Measurements from ENCODE around the gene PTPRJ. TPM values are rescaled to one million over a fixed set of nuclear protein-coding genes. Genes with fewer than 3 reads are reported as not detected.

The PTPRJ gene
- total and polyA plus RNA-seq, 5 experiments from 2014 or later: 4.3 to 23.7 (median 10.2) TPM

DNA sequence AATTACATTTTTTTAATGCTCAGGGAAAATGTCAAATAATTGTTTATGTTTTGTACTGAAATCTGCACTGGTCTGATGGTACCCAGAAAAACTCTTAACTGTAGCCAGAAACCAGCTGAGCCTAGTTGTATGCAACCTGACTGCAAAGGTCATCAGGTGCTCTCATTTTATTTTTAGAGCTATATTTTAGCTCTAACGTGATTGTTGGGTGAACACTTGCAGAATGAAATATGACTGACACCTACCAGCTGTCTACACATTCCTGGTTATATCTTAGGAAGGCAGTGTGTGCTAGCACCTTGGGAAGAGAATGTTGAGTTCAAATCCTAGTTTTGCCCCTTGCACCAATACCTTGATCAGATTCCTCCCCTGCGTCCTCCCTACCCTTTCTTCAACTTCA lies 23.6 kb downstream of the PTPRJ start:
- Mint-ChIP-seq H3K4me1 (peaks cover 31 to 94% (median 78%) of the 10 kb centered on the region in 4 donors), H3K9me3 (no peaks in the 10 kb centered on the region), H3K4me3 (peak overlapping the region in 9 of 10 donors; percentile 54 to 81 (median 70)), H3K27ac (peak overlapping the region; percentile 89 to 99 (median 92)), H3K36me3 (no peaks in the 10 kb centered on the region), H3K27me3 (no peaks in the 10 kb centered on the region)
- no peak for DNase-seq
- POLR2A ChIA-PET: interaction anchor here (0.7 to 4.6 kb wide), 5 partner anchors 9 to 59 kb away, joined by 3 to 44 read pairs (median 12); no protein-coding TSS in a partner anchor
- no peak for ATAC-seq

DNA sequence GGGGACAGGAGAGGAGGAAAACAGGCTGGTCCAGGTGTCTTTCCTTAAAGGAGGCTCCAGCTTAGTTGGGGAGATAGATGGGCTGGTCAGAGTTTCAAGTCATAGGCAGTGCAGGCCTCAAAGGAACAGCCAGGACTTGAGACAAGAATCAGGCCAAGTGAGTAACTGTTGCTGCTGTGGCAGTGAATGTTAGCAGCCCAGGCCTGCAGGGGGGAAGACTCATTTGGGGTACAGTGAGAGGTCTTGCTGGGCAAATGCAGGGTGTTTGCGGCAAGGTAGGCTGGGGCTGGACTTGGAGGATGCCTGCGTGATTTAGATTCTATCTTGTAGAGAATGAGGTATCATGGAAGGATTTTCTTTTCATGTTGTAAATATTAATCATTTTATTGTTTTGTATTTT lies 24.1 kb downstream of the PTPRJ start:
- POLR2A ChIA-PET: interaction anchor here (0.7 to 3.9 kb wide), 5 partner anchors 8 to 58 kb away, joined by 3 to 38 read pairs (median 4); no protein-coding TSS in a partner anchor
- Mint-ChIP-seq H3K4me3 (peak overlapping the region; percentile 27 to 81 (median 68)), H3K4me1 (peaks cover 31 to 94% (median 75%) of the 10 kb centered on the region in 4 donors), H3K27me3 (no peaks in the 10 kb centered on the region), H3K9me3 (no peaks in the 10 kb centered on the region), H3K27ac (peak overlapping the region; percentile 89 to 99 (median 92)), H3K36me3 (no peaks in the 10 kb centered on the region)
- DNase-seq: no peak
- no peak for ATAC-seq

DNA sequence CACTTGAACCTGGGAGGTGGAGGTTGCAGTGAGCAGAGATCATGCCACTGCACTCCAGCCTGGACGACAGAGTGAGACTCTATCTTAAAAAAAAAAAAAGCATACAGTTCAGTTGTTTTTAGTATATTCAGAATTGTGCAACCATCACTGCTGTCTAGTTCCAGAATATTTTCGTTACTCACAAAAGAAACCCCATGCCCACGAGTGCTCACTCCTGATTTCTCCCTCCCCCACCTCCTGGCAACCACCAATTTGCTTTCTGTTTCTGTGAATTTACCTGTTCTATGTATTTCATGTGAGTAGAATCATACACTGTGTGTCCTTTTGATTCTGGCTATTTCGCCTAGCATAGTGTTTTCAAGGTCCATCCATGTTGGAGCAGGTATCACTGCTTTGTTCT lies 24.8 kb downstream of the PTPRJ start:
- H3K36me3 Mint-ChIP-seq: no peaks in the 10 kb centered on the region
- H3K4me1 Mint-ChIP-seq: peaks cover 30 to 92% (median 71%) of the 10 kb centered on the region in 4 donors
- peak in 1 of 10 donors; percentile 36 for DNase-seq
- peak overlapping the region; percentile 88 to 99 (median 90) for H3K27ac Mint-ChIP-seq
- H3K27me3 Mint-ChIP-seq: no peaks in the 10 kb centered on the region
- ATAC-seq: no peak
- POLR2A ChIA-PET: interaction anchor here (1.5 to 3.7 kb wide), 3 partner anchors 11 to 51 kb away, joined by 4 to 22 read pairs (median 4); partner anchors contain the start of gene PTPRJ
- no peaks in the 10 kb centered on the region for H3K9me3 Mint-ChIP-seq
- H3K4me3 Mint-ChIP-seq: peak overlapping the region; percentile 30 to 81 (median 74)

DNA sequence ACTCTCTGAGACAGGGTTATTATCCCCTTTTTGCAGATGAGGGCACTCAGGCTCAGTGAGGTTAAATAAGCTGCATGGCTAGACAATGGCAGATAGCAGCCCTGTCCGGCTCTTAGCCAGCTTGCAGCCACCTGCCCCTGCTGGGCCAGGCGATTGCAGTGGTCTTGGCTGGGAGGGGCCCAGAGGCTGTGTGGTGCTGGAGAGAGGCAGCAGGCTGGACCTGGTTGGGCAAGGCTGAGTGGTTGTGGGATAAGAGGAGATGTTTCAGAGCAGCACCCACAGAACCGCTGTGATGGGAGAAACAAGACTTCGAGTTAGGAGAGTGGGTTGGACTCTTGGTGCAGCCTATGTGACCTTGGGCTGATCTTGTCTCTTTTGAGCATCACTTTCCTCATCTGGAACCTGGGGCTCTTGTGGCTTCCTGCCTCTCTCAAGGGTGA lies 25.5 kb downstream of the PTPRJ start:
- POLR2A ChIA-PET: interaction anchor here (0.7 to 3.7 kb wide), 4 partner anchors 11 to 50 kb away, joined by 3 to 22 read pairs (median 4); partner anchors contain the start of gene PTPRJ
- DNase-seq: no peak
- Mint-ChIP-seq H3K36me3 (no peaks in the 10 kb centered on the region), H3K4me1 (peaks cover 28 to 88% (median 65%) of the 10 kb centered on the region in 4 donors), H3K27ac (peak overlapping the region; percentile 88 to 99 (median 90)), H3K27me3 (no peaks in the 10 kb centered on the region), H3K4me3 (peak overlapping the region; percentile 30 to 81 (median 74)), H3K9me3 (no peaks in the 10 kb centered on the region)
- no peak for ATAC-seq

DNA sequence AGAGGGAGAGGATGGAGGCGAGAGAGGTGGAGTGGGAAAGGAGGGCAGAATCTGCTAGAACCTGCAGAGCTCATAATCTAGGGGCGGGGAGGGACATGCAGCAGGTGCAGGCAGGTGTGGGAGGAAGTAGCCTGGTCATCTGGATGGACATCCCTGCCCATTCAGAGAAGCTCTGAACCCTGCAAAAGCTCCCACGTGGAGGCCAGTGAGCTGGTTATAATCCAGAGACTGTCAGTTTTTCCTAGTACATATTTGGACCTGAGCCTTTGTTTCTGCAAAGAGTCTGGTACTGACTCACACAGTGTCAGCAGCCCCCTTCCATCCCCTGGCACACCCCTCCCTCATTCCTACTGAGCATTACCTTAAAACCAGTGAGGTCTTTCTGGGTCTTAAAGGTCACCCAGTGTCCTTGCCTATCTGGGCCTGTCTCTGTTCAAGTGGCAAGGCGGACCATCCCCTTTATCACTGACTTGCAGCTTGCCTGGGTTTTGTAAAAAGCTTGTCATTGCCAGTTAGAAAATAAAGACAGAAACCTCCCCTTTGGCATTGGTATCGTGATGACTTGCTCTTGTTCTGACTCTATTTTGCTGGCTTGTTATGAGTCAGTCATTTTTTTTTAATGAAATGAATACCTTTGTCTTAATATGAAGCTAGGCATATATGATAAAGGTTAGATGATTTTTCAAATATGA lies 26.1 kb downstream of the PTPRJ start:
- no peak for ATAC-seq
- Mint-ChIP-seq H3K9me3 (no peaks in the 10 kb centered on the region), H3K36me3 (no peaks in the 10 kb centered on the region), H3K4me3 (peak overlapping the region; percentile 30 to 81 (median 68)), H3K27ac (peak overlapping the region; percentile 88 to 99 (median 90)), H3K27me3 (no peaks in the 10 kb centered on the region), H3K4me1 (peaks cover 27 to 88% (median 63%) of the 10 kb centered on the region in 4 donors)
- POLR2A ChIA-PET: interaction anchor here (0.7 to 3.7 kb wide), 4 partner anchors 10 to 37 kb away, joined by 3 to 22 read pairs (median 5); partner anchors contain the start of gene PTPRJ
- DNase-seq: no peak

DNA sequence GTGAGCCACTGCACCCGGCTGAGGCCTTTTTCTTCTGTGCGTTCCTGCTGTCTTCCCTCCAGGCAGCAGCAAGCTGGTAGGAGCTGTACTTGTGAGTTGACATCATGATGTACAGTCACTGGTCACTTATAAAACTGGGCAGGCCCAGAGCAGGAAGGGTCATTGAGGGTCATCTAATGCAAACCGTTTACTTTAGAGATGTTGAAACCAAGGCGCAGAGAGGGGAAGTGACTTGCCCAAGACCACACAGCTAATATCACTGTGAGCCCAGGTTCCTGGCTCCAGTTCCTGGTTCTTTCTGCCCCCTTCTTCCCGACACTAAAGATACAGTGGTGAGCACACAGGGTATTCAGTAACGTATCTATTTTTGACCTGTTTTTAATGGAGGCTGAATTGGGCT lies 27.3 kb downstream of the PTPRJ start:
- H3K36me3 Mint-ChIP-seq: no peaks in the 10 kb centered on the region
- DNase-seq (no peak), ATAC-seq (no peak)
- peak overlapping the region in 9 of 10 donors; percentile 8 to 99 (median 75) for H3K27ac Mint-ChIP-seq
- peaks cover 34 to 88% (median 64%) of the 10 kb centered on the region in 4 donors for H3K4me1 Mint-ChIP-seq
- no peaks in the 10 kb centered on the region for H3K9me3 Mint-ChIP-seq
- no peaks in the 10 kb centered on the region for H3K27me3 Mint-ChIP-seq
- peak overlapping the region in 1 of 10 donors; percentile 22 for H3K4me3 Mint-ChIP-seq
- POLR2A ChIA-PET: interaction anchor here (1.8 to 3.7 kb wide), 2 partner anchors 9 to 36 kb away, joined by 6 to 22 read pairs; no protein-coding TSS in a partner anchor

DNA sequence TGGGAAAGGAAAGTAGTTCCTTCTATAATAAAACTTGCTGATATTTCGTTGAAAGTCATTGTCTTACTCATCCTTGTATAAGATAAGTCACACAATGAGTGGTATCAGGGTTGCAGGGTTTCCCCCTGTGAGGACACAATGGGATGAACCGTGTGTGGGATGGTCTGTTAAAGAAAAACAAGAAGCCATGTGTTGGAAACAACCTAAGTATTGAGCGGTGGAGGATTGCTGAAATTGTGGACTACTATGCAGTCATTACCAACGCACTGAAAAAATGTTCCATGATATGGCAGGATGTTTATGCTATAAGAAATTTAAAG lies 28.6 kb downstream of the PTPRJ start:
- DNase-seq: no peak
- POLR2A ChIA-PET: interaction anchor here (3.7 kb wide), 1 partner anchor 8 kb away, joined by 22 read pairs; no protein-coding TSS in a partner anchor
- Mint-ChIP-seq H3K27me3 (no peaks in the 10 kb centered on the region), H3K36me3 (no peaks in the 10 kb centered on the region), H3K9me3 (no peaks in the 10 kb centered on the region), H3K4me1 (peaks cover 44 to 90% (median 70%) of the 10 kb centered on the region in 4 donors), H3K27ac (peak overlapping the region in 8 of 10 donors; percentile 6 to 85 (median 54)), H3K4me3 (peak overlapping the region in 1 of 10 donors; percentile 15)
- no peak for ATAC-seq

DNA sequence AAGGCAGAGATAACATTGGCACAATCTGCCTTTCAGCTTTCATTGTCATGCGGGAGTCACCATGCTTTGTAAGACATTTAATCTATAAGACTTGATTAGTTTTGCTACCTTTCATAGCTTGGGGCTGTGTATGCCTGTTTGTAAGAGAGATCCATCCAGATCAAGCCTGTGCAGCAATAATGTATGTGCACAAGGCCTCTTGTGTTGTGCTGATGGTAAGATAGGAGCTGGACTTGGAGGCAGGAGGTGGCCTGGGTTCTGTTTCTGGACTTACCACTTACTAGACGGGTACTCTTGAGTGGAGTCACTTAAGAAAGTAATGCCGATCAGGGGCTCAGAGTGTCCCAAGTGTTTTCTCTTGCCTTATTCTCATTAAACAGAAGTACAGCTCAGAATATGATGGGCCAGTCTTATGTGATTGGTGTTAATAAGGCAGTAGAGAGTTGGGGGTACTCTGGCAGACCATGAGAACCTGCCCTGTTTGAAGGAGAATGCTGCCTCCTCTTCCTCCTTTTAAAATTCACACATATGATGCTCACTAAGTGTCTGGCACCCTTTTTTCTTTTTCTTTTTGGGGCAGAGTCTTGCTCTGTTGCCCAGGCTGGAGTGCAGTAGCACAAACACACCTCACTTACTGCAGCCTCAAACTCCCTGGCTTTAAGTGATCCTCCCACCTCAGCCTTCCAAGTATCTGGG lies 30.9 kb downstream of the PTPRJ start:
- POLR2A ChIA-PET: interaction anchor here (1.3 to 3.7 kb wide), 4 partner anchors 8 to 44 kb away, joined by 3 to 38 read pairs (median 8); no protein-coding TSS in a partner anchor

DNA sequence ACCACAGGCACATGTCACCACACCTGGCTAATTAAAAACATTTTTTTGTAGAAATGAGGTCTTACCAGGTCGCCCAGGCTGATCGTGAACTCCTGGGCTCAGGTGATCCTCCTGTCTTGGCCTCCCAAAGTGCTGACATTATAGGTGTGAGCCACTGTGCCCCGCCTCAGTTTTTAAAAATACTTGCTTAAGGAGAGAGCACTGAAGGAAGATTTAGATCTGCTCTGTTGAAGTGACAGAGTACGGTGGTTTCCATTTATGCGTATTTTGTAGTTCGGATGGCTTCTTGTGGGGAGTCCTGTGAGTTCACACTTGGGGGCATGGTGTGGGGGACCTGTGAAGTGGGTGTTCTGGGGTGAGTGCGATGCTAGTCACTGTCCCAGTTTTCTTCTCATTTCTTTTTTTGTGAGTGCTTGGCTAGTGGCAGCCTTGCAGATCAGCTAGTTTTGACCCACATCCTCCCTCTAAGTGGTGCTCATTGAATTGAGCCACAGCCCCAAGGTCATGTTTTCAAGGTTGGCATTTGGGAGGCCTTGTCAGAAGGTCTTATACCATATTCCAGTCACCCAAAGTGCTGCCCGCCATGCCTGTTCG lies 31.5 kb downstream of the PTPRJ start:
- Mint-ChIP-seq H3K9me3 (no peaks in the 10 kb centered on the region), H3K27ac (peak overlapping the region; percentile 80 to 96 (median 92)), H3K4me3 (peak overlapping the region in 7 of 10 donors; percentile 48 to 82 (median 69)), H3K36me3 (no peaks in the 10 kb centered on the region), H3K27me3 (no peaks in the 10 kb centered on the region), H3K4me1 (peaks cover 29 to 86% (median 58%) of the 10 kb centered on the region in 4 donors)
- DNase-seq (peak in 5 of 10 donors; percentile 10 to 62 (median 36)), ATAC-seq (peak; percentile 67 to 79)
- POLR2A ChIA-PET: interaction anchor here (1.3 to 3.7 kb wide), 4 partner anchors 9 to 43 kb away, joined by 3 to 38 read pairs (median 8); no protein-coding TSS in a partner anchor

More for the DNA sequence above, 30.9 kb downstream of the PTPRJ start:
- peaks cover 31 to 86% (median 60%) of the 10 kb centered on the region in 4 donors for H3K4me1 Mint-ChIP-seq
- peak overlapping the region; percentile 80 to 96 (median 92) for H3K27ac Mint-ChIP-seq
- H3K4me3 Mint-ChIP-seq: peak overlapping the region in 5 of 10 donors; percentile 48 to 82 (median 72)
- no peaks in the 10 kb centered on the region for H3K36me3 Mint-ChIP-seq
- H3K27me3 Mint-ChIP-seq: no peaks in the 10 kb centered on the region
- ATAC-seq: peak in 1 of 2 donors; percentile 5
- no peak for DNase-seq
- no peaks in the 10 kb centered on the region for H3K9me3 Mint-ChIP-seq

DNA sequence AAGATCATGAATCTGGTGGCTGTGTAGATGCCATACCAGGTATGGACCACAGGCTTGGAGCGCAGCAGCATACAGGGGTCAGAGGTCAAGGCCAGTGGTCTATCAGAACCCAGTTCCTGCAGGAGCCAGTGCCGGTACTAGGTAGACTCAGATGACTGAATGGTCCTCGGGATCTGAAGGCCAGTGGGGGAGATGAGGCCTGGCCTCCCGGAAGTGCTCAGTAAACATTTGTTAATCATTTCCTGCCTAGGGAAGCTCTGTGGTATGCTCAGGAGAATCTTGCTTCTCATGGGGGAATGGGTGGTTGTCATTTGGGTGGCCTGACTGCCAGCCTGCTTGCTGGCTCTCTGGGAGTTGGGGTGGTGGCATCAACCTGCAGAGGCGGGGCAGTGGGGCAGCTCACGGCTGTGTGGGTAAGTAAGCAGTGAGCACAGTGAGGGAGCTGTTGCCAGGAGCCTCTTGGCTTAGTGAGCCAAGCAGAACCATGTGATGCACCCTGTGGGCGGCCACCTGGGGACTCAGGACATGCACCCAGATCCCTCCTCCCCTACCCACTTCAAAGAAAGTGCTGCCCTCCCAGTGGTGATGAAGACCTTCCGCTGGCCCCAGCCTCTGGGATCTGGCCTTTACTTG lies 33.0 kb downstream of the PTPRJ start:
- Mint-ChIP-seq H3K27me3 (no peaks in the 10 kb centered on the region), H3K36me3 (no peaks in the 10 kb centered on the region), H3K4me3 (peak overlapping the region; percentile 34 to 82 (median 62)), H3K4me1 (peaks cover 38 to 88% (median 69%) of the 10 kb centered on the region in 4 donors), H3K9me3 (no peaks in the 10 kb centered on the region), H3K27ac (peak overlapping the region; percentile 80 to 96 (median 92))
- DNase-seq (peak in 4 of 10 donors; percentile 6 to 65 (median 36)), ATAC-seq (peak; percentile 31 to 56)
- POLR2A ChIA-PET: interaction anchor here (1.4 to 3.7 kb wide), 4 partner anchors 11 to 42 kb away, joined by 3 to 38 read pairs (median 10); no protein-coding TSS in a partner anchor

DNA sequence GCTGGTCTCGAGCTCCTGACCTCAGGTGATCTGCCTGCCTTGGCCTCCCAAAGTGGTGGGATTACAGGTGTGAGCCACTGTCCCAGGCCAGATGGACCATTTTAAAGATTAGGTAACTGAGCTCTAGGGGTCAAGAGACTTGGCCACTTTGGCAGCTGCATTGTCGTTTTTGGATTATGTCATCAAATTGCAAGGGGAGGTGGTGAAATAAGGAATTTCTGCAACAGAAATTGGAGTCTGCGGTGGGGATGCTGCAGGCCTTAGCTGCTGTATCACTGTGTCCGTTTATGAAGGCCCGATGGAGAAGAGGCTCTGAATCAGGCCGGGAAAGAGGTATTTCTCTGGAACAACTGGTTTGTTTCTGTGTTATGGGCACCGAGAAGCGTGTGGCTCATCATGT lies 34.6 kb downstream of the PTPRJ start:
- Mint-ChIP-seq H3K27ac (peak overlapping the region in 7 of 10 donors; percentile 7 to 93 (median 73)), H3K9me3 (no peaks in the 10 kb centered on the region), H3K27me3 (no peaks in the 10 kb centered on the region), H3K4me1 (peaks cover 41 to 89% (median 71%) of the 10 kb centered on the region in 4 donors), H3K4me3 (peak overlapping the region in 2 of 10 donors; percentile 10 to 36), H3K36me3 (no peaks in the 10 kb centered on the region)
- ATAC-seq (no peak), DNase-seq (no peak)
- POLR2A ChIA-PET: interaction anchor here (0.6 to 4.3 kb wide), 6 partner anchors 8 to 66 kb away, joined by 3 to 22 read pairs (median 8); no protein-coding TSS in a partner anchor

All from naive thymus-derived CD8-positive, alpha-beta T cell (primary cell).